HepG2 (cell line): ENCODE results near the gene TIA1. TPM values are rescaled to one million over a fixed set of nuclear protein-coding genes. Genes with fewer than 3 reads are reported as not detected.

Experiments
- DPF2 ChIP-seq: sonication (generic); formaldehyde crosslinking; IDR thresholded peaks from 2 replicates; pipeline ENCODE4 v1.4.0; 2020; ENCODE audit warnings: mild to moderate bottlenecking, low read depth, missing genetic modification reagents, borderline replicate concordance
- GMEB1 ChIP-seq: sonication (generic); formaldehyde crosslinking; IDR thresholded peaks from 2 replicates; pipeline ENCODE4 v1.5.1; 2020; ENCODE audit warnings: missing genetic modification reagents, mild to moderate bottlenecking, borderline replicate concordance
- KLF11 ChIP-seq: IDR thresholded peaks from 2 replicates; pipeline ENCODE4 v1.6.1; 2016; ENCODE audit warnings: missing compliant biosample characterization
- MXI1 ChIP-seq: IDR thresholded peaks from 3 replicates; pipeline ENCODE4 v1.6.1; 2012; ENCODE audit warnings: low read depth, low read length, inconsistent platforms, borderline replicate concordance
- TFE3 ChIP-seq: IDR thresholded peaks from 2 replicates; pipeline ENCODE4 v1.6.1; 2016
- ZNF318 ChIP-seq: sonication (generic); formaldehyde crosslinking; IDR thresholded peaks from 2 replicates; pipeline ENCODE4 v1.4.0; 2020; ENCODE audit warnings: mild to moderate bottlenecking, missing genetic modification reagents
- polyA plus RNA-seq, 8 experiments: library from polyadenylated mRNA; depleted of rRNA in 3 of 8; stranded (reverse) in 7 of 8; unstranded in 1 of 8; fragments of >200 nt; fragmentation: Illumina TruSeq in 4 of 8; extraction: Trizol in 4 of 8; gene quantifications; 2 replicates each; pipeline versions ENCODE4 v1.2.1 to v1.2.3, GENCODE V29; 2011 to 2016; ENCODE audit warnings: low read depth in 4 of 8, missing spikeins in 1 of 8, mixed read lengths in 1 of 8; ENCODE audit not compliant: insufficient read depth in 1 of 8
- total RNA-seq, 5 experiments: library from RNA; depleted of rRNA; stranded (reverse); fragments of >200 nt; fragmentation: Illumina TruSeq; extraction: Trizol; gene quantifications; 2 replicates each; pipeline ENCODE4 v1.2.3, GENCODE V29; 2016; ENCODE audit warnings: low read depth in 1 of 5
- TF ChIP-seq, protein P1 (sequence below): sonication (generic); formaldehyde crosslinking; IDR thresholded peaks from 2 replicates; pipeline ENCODE4 v1.5.1; 2020; ENCODE audit warnings: mild to moderate bottlenecking, missing genetic modification reagents, moderate library complexity
- TF ChIP-seq, protein P2 (sequence below): sonication (generic); formaldehyde crosslinking; IDR thresholded peaks from 2 replicates; pipeline ENCODE4 v1.4.0; 2020; ENCODE audit warnings: missing genetic modification reagents

Gene TIA1
- total and polyA plus RNA-seq, 2 of the 13 experiments (the other 11 are each of a cell fraction or from before 2014, with no cell fraction given) = 209 to 319 TPM

GRCh38 chr2:70269422-70270302 is 21.2 kb upstream of the TIA1 start (continued):
- TF ChIP-seq, protein P1, sequence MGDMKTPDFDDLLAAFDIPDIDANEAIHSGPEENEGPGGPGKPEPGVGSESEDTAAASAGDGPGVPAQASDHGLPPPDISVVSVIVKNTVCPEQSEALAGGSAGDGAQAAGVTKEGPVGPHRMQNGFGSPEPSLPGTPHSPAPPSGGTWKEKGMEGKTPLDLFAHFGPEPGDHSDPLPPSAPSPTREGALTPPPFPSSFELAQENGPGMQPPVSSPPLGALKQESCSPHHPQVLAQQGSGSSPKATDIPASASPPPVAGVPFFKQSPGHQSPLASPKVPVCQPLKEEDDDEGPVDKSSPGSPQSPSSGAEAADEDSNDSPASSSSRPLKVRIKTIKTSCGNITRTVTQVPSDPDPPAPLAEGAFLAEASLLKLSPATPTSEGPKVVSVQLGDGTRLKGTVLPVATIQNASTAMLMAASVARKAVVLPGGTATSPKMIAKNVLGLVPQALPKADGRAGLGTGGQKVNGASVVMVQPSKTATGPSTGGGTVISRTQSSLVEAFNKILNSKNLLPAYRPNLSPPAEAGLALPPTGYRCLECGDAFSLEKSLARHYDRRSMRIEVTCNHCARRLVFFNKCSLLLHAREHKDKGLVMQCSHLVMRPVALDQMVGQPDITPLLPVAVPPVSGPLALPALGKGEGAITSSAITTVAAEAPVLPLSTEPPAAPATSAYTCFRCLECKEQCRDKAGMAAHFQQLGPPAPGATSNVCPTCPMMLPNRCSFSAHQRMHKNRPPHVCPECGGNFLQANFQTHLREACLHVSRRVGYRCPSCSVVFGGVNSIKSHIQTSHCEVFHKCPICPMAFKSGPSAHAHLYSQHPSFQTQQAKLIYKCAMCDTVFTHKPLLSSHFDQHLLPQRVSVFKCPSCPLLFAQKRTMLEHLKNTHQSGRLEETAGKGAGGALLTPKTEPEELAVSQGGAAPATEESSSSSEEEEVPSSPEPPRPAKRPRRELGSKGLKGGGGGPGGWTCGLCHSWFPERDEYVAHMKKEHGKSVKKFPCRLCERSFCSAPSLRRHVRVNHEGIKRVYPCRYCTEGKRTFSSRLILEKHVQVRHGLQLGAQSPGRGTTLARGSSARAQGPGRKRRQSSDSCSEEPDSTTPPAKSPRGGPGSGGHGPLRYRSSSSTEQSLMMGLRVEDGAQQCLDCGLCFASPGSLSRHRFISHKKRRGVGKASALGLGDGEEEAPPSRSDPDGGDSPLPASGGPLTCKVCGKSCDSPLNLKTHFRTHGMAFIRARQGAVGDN = peak; percentile 35; the same call in 1 of the 2 replicates
- TF ChIP-seq TFE3 (CRISPR knock-in tag) (peak; percentile 91), ZNF318 (CRISPR knock-in tag) (0 out of 2 replicates have a peak, but pooled peaks have one; percentile 65), DPF2 (CRISPR knock-in tag) (peak; percentile 78; the same call in 1 of the 2 replicates), MXI1 (peak; percentile 99), KLF11 (peak; percentile 82; the same call in 1 of the 2 replicates), GMEB1 (CRISPR knock-in tag) (peak; percentile 50; the same call in 1 of the 2 replicates)
- TF ChIP-seq, protein P2, sequence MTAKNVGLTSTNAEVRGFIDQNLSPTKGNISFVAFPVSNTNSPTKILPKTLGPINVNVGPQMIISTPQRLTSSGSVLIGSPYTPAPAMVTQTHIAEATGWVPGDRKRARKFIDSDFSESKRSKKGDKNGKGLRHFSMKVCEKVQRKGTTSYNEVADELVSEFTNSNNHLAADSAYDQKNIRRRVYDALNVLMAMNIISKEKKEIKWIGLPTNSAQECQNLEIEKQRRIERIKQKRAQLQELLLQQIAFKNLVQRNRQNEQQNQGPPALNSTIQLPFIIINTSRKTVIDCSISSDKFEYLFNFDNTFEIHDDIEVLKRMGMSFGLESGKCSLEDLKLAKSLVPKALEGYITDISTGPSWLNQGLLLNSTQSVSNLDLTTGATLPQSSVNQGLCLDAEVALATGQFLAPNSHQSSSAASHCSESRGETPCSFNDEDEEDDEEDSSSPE (CRISPR knock-in tag) = peak; percentile 74
